Measurements from ENCODE around the gene KIAA1217. TPM values are rescaled to one million over a fixed set of nuclear protein-coding genes. Genes with fewer than 3 reads are reported as not detected.

The KIAA1217 gene
- total and polyA plus RNA-seq, 2 of the 4 experiments (the other 2 are of a cell fraction), result 3.4 to 4.4 TPM

DNA sequence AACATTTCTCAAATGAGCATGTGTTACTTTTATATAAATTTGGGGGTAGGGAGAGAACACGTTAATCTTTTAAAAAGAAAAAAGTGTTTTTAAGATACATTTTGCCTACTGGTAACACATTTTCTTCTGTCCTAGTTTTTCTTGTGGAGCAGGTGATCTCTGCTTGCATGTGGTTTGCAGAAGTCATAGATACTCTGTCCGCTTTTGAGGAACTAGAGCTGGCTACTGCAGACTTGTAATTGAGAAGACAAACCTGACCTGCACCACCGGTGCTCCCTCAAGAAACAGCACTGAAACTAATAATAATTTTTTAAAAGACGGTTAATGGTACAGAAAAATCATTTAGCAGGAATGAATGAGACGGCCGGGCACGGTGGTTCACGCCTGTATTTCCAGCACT is 243.1 kb downstream of the KIAA1217 start:
- H3K4me2 ChIP-seq (ENCODE audit: low read depth, low read length), result no peak overlapping the region

More for the DNA sequence above, 243.1 kb downstream of the KIAA1217 start:
- dilution Hi-C loops (cut with HindIII; ENCODE audit: low sequenced_read_pairs, unreplicated experiment), result no loop called here
- no peak overlapping the region for H2BK5ac ChIP-seq (ENCODE audit: low read depth, low read length, poor library complexity, severe bottlenecking)
- no peak for DNase-seq
- no peaks in the 10 kb centered on the region for H3K36me3 ChIP-seq (ENCODE audit: control insufficient read depth, insufficient read depth, low read length)
- H3K23ac ChIP-seq (ENCODE audit: low read depth, low read length), result no peak overlapping the region
- no peak overlapping the region for H2AK5ac ChIP-seq (ENCODE audit: low read depth, low read length)
- in situ Hi-C loops (cut with MboI; ENCODE audit: low sequenced_read_pairs), result no loop called here
- TF ChIP-seq MAZ (IDR thresholded peaks at IDR 0.05; ENCODE audit: borderline replicate concordance, low read depth, low read length) (no peak), RCOR1 (IDR thresholded peaks at IDR 0.05; ENCODE audit: insufficient replicate concordance, low read length) (no peak), RFX5 (IDR thresholded peaks at IDR 0.05; ENCODE audit: low read depth, low read length) (no peak), RAD21 (IDR thresholded peaks at IDR 0.05; ENCODE audit: low read length) (no peak), BHLHE40 (IDR thresholded peaks at IDR 0.05; ENCODE audit: low read depth, low read length) (no peak), MXI1 (IDR thresholded peaks at IDR 0.05; ENCODE audit: borderline replicate concordance, low read depth, low read length) (no peak), CEBPB (IDR thresholded peaks at IDR 0.05; ENCODE audit: low read depth, low read length) (no peak), CTCF (conservative IDR thresholded peaks at IDR 0.05; ENCODE audit: low read depth, low read length) (no peak), SMC3 (IDR thresholded peaks at IDR 0.05; ENCODE audit: low read depth, low read length) (no peak), POLR2A (IDR thresholded peaks at IDR 0.05; ENCODE audit: low read depth, low read length) (no peak), USF2 (IDR thresholded peaks at IDR 0.05; ENCODE audit: low read depth, low read length) (no peak)
- TF ChIP-seq, protein P1, sequence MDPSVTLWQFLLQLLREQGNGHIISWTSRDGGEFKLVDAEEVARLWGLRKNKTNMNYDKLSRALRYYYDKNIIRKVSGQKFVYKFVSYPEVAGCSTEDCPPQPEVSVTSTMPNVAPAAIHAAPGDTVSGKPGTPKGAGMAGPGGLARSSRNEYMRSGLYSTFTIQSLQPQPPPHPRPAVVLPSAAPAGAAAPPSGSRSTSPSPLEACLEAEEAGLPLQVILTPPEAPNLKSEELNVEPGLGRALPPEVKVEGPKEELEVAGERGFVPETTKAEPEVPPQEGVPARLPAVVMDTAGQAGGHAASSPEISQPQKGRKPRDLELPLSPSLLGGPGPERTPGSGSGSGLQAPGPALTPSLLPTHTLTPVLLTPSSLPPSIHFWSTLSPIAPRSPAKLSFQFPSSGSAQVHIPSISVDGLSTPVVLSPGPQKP (IDR thresholded peaks at IDR 0.05; ENCODE audit: borderline replicate concordance, low read depth, low read length), result no peak
- POLR2A ChIA-PET (ENCODE audit: unreplicated experiment), result no interaction called here
- H3K9me1 ChIP-seq (ENCODE audit: insufficient read depth, low read length), result peaks cover 7% of the 10 kb centered on the region; the same call in 1 of the 2 replicates
- no peak overlapping the region for H3K14ac ChIP-seq (replicated peaks; ENCODE audit: low read depth, low read length)
- no peak for ATAC-seq (ENCODE audit: low read depth)
- H3K4me3 ChIP-seq (ENCODE audit: insufficient read depth, low read depth, low read length), result no peak overlapping the region
- no peaks in the 10 kb centered on the region for H4K20me1 ChIP-seq (ENCODE audit: insufficient read depth, low read length)
- no CpG with 5 or more reads among the region's 8 CpGs for WGBS, 2 experiments (ENCODE audit: extremely low coverage in 2 of 2, insufficient read length in 1 of 2)
- no peak overlapping the region for H4K91ac ChIP-seq (ENCODE audit: insufficient read depth, low read depth, low read length)
- H3K56ac ChIP-seq (ENCODE audit: extremely low read depth, insufficient read depth, low read length), result no peak overlapping the region
- H3K4ac ChIP-seq (ENCODE audit: low read depth, low read length), result no peak overlapping the region
- no peak overlapping the region for H4K8ac ChIP-seq (ENCODE audit: low read depth in 2 of 2, low read length in 2 of 2)
- H3K4me1 ChIP-seq (ENCODE audit: control insufficient read depth, insufficient read depth, low read length), result peaks cover 10% of the 10 kb centered on the region
- CTCF ChIA-PET, result no interaction called here
- H4K5ac ChIP-seq (ENCODE audit: low read depth, low read length), result no peak overlapping the region
- H3K9me3 ChIP-seq (ENCODE audit: control insufficient read depth, insufficient read depth, low read length), result no peaks in the 10 kb centered on the region
- no peak overlapping the region for H3K18ac ChIP-seq (ENCODE audit: low read depth, low read length)
- no peaks in the 10 kb centered on the region for H3K27me3 ChIP-seq (ENCODE audit: control insufficient read depth, insufficient read depth, low read length)
- intact Hi-C loops (cut with micrococcal nuclease), result no loop called here
- H2BK120ac ChIP-seq (ENCODE audit: low read depth, low read length), result no peak overlapping the region
- H2BK15ac ChIP-seq (ENCODE audit: low read depth, low read length), result no peak overlapping the region
- no peak overlapping the region for H2AK9ac ChIP-seq (replicated peaks; ENCODE audit: low read depth, low read length, poor library complexity)
- no peak overlapping the region for H3K27ac ChIP-seq (ENCODE audit: insufficient read depth, low read length)
- H2BK20ac ChIP-seq (ENCODE audit: low read depth, low read length), result no peak overlapping the region
- H3K79me1 ChIP-seq (ENCODE audit: low read depth in 1 of 2, low read length in 2 of 2), result no peaks in the 10 kb centered on the region
- BruUV-seq (replicated peaks), result no TSS peak
- no peak overlapping the region for H3K9ac ChIP-seq (ENCODE audit: low read depth, low read length)
- no peak overlapping the region for H2AFZ ChIP-seq (replicated peaks; ENCODE audit: low read length, poor library complexity)
